ENCODE data around the gene FTL.

FTL gene

GRCh38 chr19:49014123-49014869 lies 49.2 kb downstream of the FTL start:
- no peak overlapping the region for H3K27ac ChIP-seq

DNA sequence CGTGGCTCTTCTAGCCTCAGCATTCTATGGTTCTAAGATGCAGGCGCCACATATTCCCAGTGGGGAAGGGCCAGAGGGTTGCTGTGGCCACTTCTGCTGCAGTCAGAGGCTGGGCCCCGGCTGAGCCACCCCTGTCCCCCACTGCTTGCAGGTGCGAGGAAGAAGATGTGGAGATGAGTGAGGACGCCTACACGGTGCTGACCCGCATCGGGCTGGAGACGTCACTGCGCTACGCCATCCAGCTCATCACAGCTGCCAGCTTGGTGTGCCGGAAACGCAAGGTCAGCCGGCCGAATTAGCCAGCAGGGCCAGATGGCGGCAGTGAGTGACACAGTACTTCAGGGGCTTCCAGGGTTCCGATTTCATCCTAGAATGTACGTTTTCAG lies 49.8 kb downstream of the FTL start:
- TF ChIP-seq, protein P1, sequence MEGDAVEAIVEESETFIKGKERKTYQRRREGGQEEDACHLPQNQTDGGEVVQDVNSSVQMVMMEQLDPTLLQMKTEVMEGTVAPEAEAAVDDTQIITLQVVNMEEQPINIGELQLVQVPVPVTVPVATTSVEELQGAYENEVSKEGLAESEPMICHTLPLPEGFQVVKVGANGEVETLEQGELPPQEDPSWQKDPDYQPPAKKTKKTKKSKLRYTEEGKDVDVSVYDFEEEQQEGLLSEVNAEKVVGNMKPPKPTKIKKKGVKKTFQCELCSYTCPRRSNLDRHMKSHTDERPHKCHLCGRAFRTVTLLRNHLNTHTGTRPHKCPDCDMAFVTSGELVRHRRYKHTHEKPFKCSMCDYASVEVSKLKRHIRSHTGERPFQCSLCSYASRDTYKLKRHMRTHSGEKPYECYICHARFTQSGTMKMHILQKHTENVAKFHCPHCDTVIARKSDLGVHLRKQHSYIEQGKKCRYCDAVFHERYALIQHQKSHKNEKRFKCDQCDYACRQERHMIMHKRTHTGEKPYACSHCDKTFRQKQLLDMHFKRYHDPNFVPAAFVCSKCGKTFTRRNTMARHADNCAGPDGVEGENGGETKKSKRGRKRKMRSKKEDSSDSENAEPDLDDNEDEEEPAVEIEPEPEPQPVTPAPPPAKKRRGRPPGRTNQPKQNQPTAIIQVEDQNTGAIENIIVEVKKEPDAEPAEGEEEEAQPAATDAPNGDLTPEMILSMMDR (conservative IDR thresholded peaks at IDR 0.05), result no peak
- H3K27ac ChIP-seq, result no peak overlapping the region

More at GRCh38 chr19:49014123-49014869, 49.2 kb downstream of the FTL start:
- TF ChIP-seq, protein P1 (conservative IDR thresholded peaks at IDR 0.05), result no peak

- no peak overlapping the region for H3K27ac ChIP-seq
- TF ChIP-seq, protein P1 (conservative IDR thresholded peaks at IDR 0.05), result no peak
Measured at GRCh38 chr19:49016067-49016839, 51.1 kb downstream of the FTL start.
